ENCODE data around the gene EDN1.

Gene EDN1

GRCh38 chr6:12289933-12290820 lies at the start of gene EDN1:
Gene EDN1, plus strand, starts transcription at chr6:12290361. Its CDS starts 269 bp downstream, at chr6:12290630.
- DNase-seq (ENCODE audit: insufficient read length, low spot score) = peak; percentile 38
- FAIRE-seq = peak; percentile 72

GRCh38 chr6:12241493-12242175 lies 48.5 kb upstream of the EDN1 start:
- DNase-seq (ENCODE audit: insufficient read length, low spot score) (no peak), FAIRE-seq (no peak)

GRCh38 chr6:12243169-12243568 lies 47.0 kb upstream of the EDN1 start:
- DNase-seq (ENCODE audit: insufficient read length, low spot score) = no peak
- no peak for FAIRE-seq

GRCh38 chr6:12245360-12245759 lies 44.8 kb upstream of the EDN1 start:
- no peak for DNase-seq (ENCODE audit: insufficient read length, low spot score)
- FAIRE-seq = no peak

GRCh38 chr6:12245763-12246718 lies 44.1 kb upstream of the EDN1 start:
- FAIRE-seq = no peak
- no peak for DNase-seq (ENCODE audit: insufficient read length, low spot score)

GRCh38 chr6:12246900-12247299 lies 43.3 kb upstream of the EDN1 start:
- FAIRE-seq (no peak), DNase-seq (ENCODE audit: insufficient read length, low spot score) (no peak)

- no peak for FAIRE-seq
- DNase-seq (ENCODE audit: insufficient read length, low spot score) = no peak
Measured at GRCh38 chr6:12249541-12250382, 40.4 kb upstream of the EDN1 start.

- DNase-seq (ENCODE audit: insufficient read length, low spot score) (no peak), FAIRE-seq (no peak)
Measured at GRCh38 chr6:12250383-12250770, 39.8 kb upstream of the EDN1 start.

- no peak for FAIRE-seq
- DNase-seq (ENCODE audit: insufficient read length, low spot score) = no peak
Measured at GRCh38 chr6:12254210-12254609, 36.0 kb upstream of the EDN1 start.

GRCh38 chr6:12258191-12258590 lies 32.0 kb upstream of the EDN1 start:
- FAIRE-seq = no peak

GRCh38 chr6:12258591-12259075 lies 31.5 kb upstream of the EDN1 start:
- no peak for FAIRE-seq

More at GRCh38 chr6:12258191-12258590, 32.0 kb upstream of the EDN1 start:
- no peak for DNase-seq (ENCODE audit: insufficient read length, low spot score)

GRCh38 chr6:12260458-12261093 lies 29.6 kb upstream of the EDN1 start:
- no peak for DNase-seq (ENCODE audit: insufficient read length, low spot score)
- FAIRE-seq = no peak

More at GRCh38 chr6:12258591-12259075, 31.5 kb upstream of the EDN1 start:
- no peak for DNase-seq (ENCODE audit: insufficient read length, low spot score)

GRCh38 chr6:12261502-12261901 lies 28.7 kb upstream of the EDN1 start:
- FAIRE-seq = no peak
- no peak for DNase-seq (ENCODE audit: insufficient read length, low spot score)

GRCh38 chr6:12262236-12263061 lies 27.7 kb upstream of the EDN1 start:
- DNase-seq (ENCODE audit: insufficient read length, low spot score) = no peak
- no peak for FAIRE-seq

GRCh38 chr6:12263403-12263802 lies 26.8 kb upstream of the EDN1 start:
- DNase-seq (ENCODE audit: insufficient read length, low spot score) (no peak), FAIRE-seq (no peak)

- no peak for DNase-seq (ENCODE audit: insufficient read length, low spot score)
- no peak for FAIRE-seq
Measured at GRCh38 chr6:12264671-12265070, 25.5 kb upstream of the EDN1 start.

GRCh38 chr6:12265296-12265695 lies 24.9 kb upstream of the EDN1 start:
- FAIRE-seq = no peak
- DNase-seq (ENCODE audit: insufficient read length, low spot score) = no peak

GRCh38 chr6:12265791-12266190 lies 24.4 kb upstream of the EDN1 start:
- FAIRE-seq (no peak), DNase-seq (ENCODE audit: insufficient read length, low spot score) (no peak)

All from GM19239 (cell line).